Measurements from ENCODE around the gene MKS1. TPM values are rescaled to one million over a fixed set of nuclear protein-coding genes. Genes with fewer than 3 reads are reported as not detected.

Gene MKS1
- total RNA-seq, 1 donor from 2014 or later: 20.1 TPM

GRCh38 chr17:58176200-58176599, 42.9 kb downstream of the MKS1 start:
- DNase-seq: no peak
- no peaks in the 10 kb centered on the region for H3K9me3 ChIP-seq
- TF ChIP-seq, protein P1, sequence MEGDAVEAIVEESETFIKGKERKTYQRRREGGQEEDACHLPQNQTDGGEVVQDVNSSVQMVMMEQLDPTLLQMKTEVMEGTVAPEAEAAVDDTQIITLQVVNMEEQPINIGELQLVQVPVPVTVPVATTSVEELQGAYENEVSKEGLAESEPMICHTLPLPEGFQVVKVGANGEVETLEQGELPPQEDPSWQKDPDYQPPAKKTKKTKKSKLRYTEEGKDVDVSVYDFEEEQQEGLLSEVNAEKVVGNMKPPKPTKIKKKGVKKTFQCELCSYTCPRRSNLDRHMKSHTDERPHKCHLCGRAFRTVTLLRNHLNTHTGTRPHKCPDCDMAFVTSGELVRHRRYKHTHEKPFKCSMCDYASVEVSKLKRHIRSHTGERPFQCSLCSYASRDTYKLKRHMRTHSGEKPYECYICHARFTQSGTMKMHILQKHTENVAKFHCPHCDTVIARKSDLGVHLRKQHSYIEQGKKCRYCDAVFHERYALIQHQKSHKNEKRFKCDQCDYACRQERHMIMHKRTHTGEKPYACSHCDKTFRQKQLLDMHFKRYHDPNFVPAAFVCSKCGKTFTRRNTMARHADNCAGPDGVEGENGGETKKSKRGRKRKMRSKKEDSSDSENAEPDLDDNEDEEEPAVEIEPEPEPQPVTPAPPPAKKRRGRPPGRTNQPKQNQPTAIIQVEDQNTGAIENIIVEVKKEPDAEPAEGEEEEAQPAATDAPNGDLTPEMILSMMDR (IDR thresholded peaks at IDR 0.05): no peak
- intact Hi-C loops (cut with DNase I): no loop called here
- peaks cover 4% of the 10 kb centered on the region for H3K27me3 ChIP-seq (ENCODE audit: low read depth)
- no peaks in the 10 kb centered on the region for H3K36me3 ChIP-seq
- ATAC-seq: no peak
- no peaks in the 10 kb centered on the region for H3K4me1 ChIP-seq
- no peak overlapping the region for H3K4me3 ChIP-seq
- H3K27ac ChIP-seq: no peak overlapping the region

- no peaks in the 10 kb centered on the region for H3K4me1 ChIP-seq
- DNase-seq: no peak
- H3K9me3 ChIP-seq: no peaks in the 10 kb centered on the region
- no peak overlapping the region for H3K4me3 ChIP-seq
- peaks cover 4% of the 10 kb centered on the region for H3K27me3 ChIP-seq (ENCODE audit: low read depth)
- TF ChIP-seq, protein P1 (IDR thresholded peaks at IDR 0.05): no peak
- no peak overlapping the region for H3K27ac ChIP-seq
- H3K36me3 ChIP-seq: no peaks in the 10 kb centered on the region
- intact Hi-C loops (cut with DNase I): no loop called here
- no peak for ATAC-seq
Observed at GRCh38 chr17:58174871-58175270, 44.2 kb downstream of the MKS1 start.

- intact Hi-C loops (cut with DNase I): no loop called here
- TF ChIP-seq, protein P1 (IDR thresholded peaks at IDR 0.05): peak; percentile 40
- Histone ChIP-seq H3K4me1 (no peaks in the 10 kb centered on the region), H3K36me3 (no peaks in the 10 kb centered on the region), H3K27me3 (ENCODE audit: low read depth) (peaks cover 12% of the 10 kb centered on the region), H3K27ac (no peak overlapping the region), H3K4me3 (no peak overlapping the region), H3K9me3 (no peaks in the 10 kb centered on the region)
- DNase-seq: no peak
- no peak for ATAC-seq
Observed at GRCh38 chr17:58172369-58173071, 46.5 kb downstream of the MKS1 start.

GRCh38 chr17:58170622-58171021, 48.4 kb downstream of the MKS1 start:
- intact Hi-C loops (cut with DNase I): no loop called here
- H3K4me3 ChIP-seq: no peak overlapping the region
- peaks cover 17% of the 10 kb centered on the region for H3K27me3 ChIP-seq (ENCODE audit: low read depth)
- H3K4me1 ChIP-seq: no peaks in the 10 kb centered on the region
- no peak overlapping the region for H3K27ac ChIP-seq
- H3K36me3 ChIP-seq: no peaks in the 10 kb centered on the region
- no peaks in the 10 kb centered on the region for H3K9me3 ChIP-seq
- TF ChIP-seq, protein P1 (IDR thresholded peaks at IDR 0.05): no peak
- DNase-seq (no peak), ATAC-seq (no peak)

GRCh38 chr17:58166682-58167081, 52.4 kb downstream of the MKS1 start, which contains the start of gene OR4D2:
OR4D2 (plus strand) TSS chr17:58166982; CDS start chr17:58169656, 2,674 bp downstream.
- H3K27ac ChIP-seq: no peak within 1 kb of the TSS
- H3K36me3 ChIP-seq: no peaks in the 10 kb centered on the region
- ATAC-seq: no peak
- intact Hi-C loops (cut with DNase I): no loop called here
- TF ChIP-seq, protein P1 (IDR thresholded peaks at IDR 0.05): no peak
- no peaks in the 10 kb centered on the region for H3K9me3 ChIP-seq
- no peak within 1 kb of the TSS for H3K4me3 ChIP-seq
- DNase-seq: no peak
- H3K27me3 ChIP-seq (ENCODE audit: low read depth): peaks cover 18% of the 10 kb centered on the region
- H3K4me1 ChIP-seq: no peaks in the 10 kb centered on the region

All from lower lobe of right lung (tissue), 2 donors.